ENCODE data around the gene ITGAV.

The ITGAV gene

DNA sequence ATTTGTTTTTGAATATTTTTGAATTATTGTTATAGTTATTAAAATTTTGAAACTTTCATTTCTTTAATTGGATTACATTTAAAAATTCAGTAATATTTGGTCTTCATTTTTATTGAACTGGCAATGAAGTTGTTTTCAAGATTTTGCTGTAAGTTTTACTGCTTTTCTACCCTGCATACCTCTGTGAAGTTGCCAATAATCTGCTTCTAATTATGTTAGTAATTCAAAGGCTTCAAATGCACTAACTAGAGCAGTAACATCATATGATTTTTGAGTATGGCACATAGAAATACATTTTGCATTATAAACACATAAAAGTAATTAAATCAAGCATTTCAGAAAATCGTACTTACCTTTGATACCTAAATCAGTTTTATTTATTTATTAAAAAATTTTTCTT is 63.7 kb downstream of the ITGAV start:
- no peak overlapping the region for H2BK12ac ChIP-seq (ENCODE audit: low read length)
- WGBS (ENCODE audit: extremely low coverage, insufficient coverage, insufficient read length): no CpG with 5 or more reads among the region's 1 CpG
- H3K18ac ChIP-seq (ENCODE audit: low read length): no peak overlapping the region
- no peak overlapping the region for H2BK5ac ChIP-seq (ENCODE audit: low read depth, low read length, poor library complexity)
- no peak overlapping the region for H2AK5ac ChIP-seq (ENCODE audit: low read length)
- no peak overlapping the region for H3K9ac ChIP-seq (ENCODE audit: low read length)
- H3K4ac ChIP-seq (ENCODE audit: low read depth, low read length): no peak overlapping the region
- no peaks in the 10 kb centered on the region for H3K79me2 ChIP-seq (ENCODE audit: control insufficient read depth, insufficient read depth, low read length, poor library complexity)
- H4K12ac ChIP-seq (ENCODE audit: low read depth, low read length): no peak overlapping the region
- H3K79me1 ChIP-seq (ENCODE audit: low read length): no peaks in the 10 kb centered on the region
- no peak overlapping the region for H3K4me2 ChIP-seq (ENCODE audit: low read length)
- no peak overlapping the region for H2BK120ac ChIP-seq (ENCODE audit: insufficient read depth, low read length, poor library complexity)
- H3K27ac ChIP-seq (ENCODE audit: low read depth, low read length): no peak overlapping the region
- H3K23ac ChIP-seq (ENCODE audit: low read length): no peak overlapping the region
- H3K27me3 ChIP-seq (ENCODE audit: insufficient read depth, low read length): no peaks in the 10 kb centered on the region
- no peak overlapping the region for H3K14ac ChIP-seq (ENCODE audit: low read length)
- no peak overlapping the region for H4K8ac ChIP-seq (ENCODE audit: low read depth, low read length)
- peaks cover 14 to 25% of the 10 kb centered on the region in 2 experiments for H3K36me3 ChIP-seq (ENCODE audit: control insufficient read depth in 1 of 2, insufficient read depth in 2 of 2, low read length in 2 of 2)
- no peak overlapping the region for H2AFZ ChIP-seq (ENCODE audit: insufficient read depth, low read length, poor library complexity)
- H3K9me3 ChIP-seq (ENCODE audit: insufficient read depth, low read depth, low read length): peaks cover 2% of the 10 kb centered on the region
- no peak for DNase-seq
- no peak overlapping the region for H3K4me3 ChIP-seq (ENCODE audit: low read depth, low read length)
- H3K4me1 ChIP-seq (ENCODE audit: control insufficient read depth in 1 of 2, insufficient read depth in 2 of 2, low read length in 2 of 2): no peaks in the 10 kb centered on the region
- H4K91ac ChIP-seq (ENCODE audit: low read depth, low read length): no peak overlapping the region

DNA sequence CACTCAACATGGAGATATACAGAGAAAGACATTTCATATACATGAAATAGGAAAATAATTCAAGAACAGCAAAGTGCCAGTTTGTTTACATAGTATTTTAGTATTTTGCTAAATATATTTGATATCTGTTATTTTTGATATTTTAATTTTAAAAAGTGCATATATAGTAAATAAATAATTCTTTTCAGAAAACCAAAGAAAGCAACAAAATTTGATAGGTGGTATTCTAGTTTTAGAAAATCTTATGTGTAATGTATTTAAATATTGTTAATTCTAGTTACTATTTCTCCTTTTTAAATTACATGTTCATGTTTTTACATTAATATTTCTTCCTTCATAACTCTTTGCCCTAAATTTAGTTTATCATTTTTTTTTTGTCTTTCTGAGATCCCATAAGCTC is 69.5 kb downstream of the ITGAV start:
- no peak overlapping the region for H4K8ac ChIP-seq (ENCODE audit: low read depth, low read length)
- no peak overlapping the region for H2BK120ac ChIP-seq (ENCODE audit: insufficient read depth, low read length, poor library complexity)
- H3K79me2 ChIP-seq (ENCODE audit: control insufficient read depth, insufficient read depth, low read length, poor library complexity): no peaks in the 10 kb centered on the region
- no peak overlapping the region for H3K9ac ChIP-seq (ENCODE audit: low read length)
- H4K91ac ChIP-seq (ENCODE audit: low read depth, low read length): no peak overlapping the region
- no peaks in the 10 kb centered on the region for H3K27me3 ChIP-seq (ENCODE audit: insufficient read depth, low read length)
- no peaks in the 10 kb centered on the region for H3K79me1 ChIP-seq (ENCODE audit: low read length)
- peaks cover 4 to 22% of the 10 kb centered on the region in 2 experiments for H3K36me3 ChIP-seq (ENCODE audit: control insufficient read depth in 1 of 2, insufficient read depth in 2 of 2, low read length in 2 of 2)
- H4K12ac ChIP-seq (ENCODE audit: low read depth, low read length): no peak overlapping the region
- no peak overlapping the region for H3K4me2 ChIP-seq (ENCODE audit: low read length)
- no peak overlapping the region for H3K4me3 ChIP-seq (ENCODE audit: low read depth, low read length)
- no peak for DNase-seq
- no peak overlapping the region for H2AFZ ChIP-seq (ENCODE audit: insufficient read depth, low read length, poor library complexity)
- H3K14ac ChIP-seq (ENCODE audit: low read length): no peak overlapping the region
- no peaks in the 10 kb centered on the region for H3K9me3 ChIP-seq (ENCODE audit: insufficient read depth, low read depth, low read length)
- H3K27ac ChIP-seq (ENCODE audit: low read depth, low read length): no peak overlapping the region
- no peak overlapping the region for H3K4ac ChIP-seq (ENCODE audit: low read depth, low read length)
- H3K23ac ChIP-seq (ENCODE audit: low read length): no peak overlapping the region
- no peak overlapping the region for H2AK5ac ChIP-seq (ENCODE audit: low read length)
- H3K4me1 ChIP-seq (ENCODE audit: control insufficient read depth in 1 of 2, insufficient read depth in 2 of 2, low read length in 2 of 2): no peaks in the 10 kb centered on the region
- no peak overlapping the region for H2BK12ac ChIP-seq (ENCODE audit: low read length)
- H2BK5ac ChIP-seq (ENCODE audit: low read depth, low read length, poor library complexity): no peak overlapping the region
- no peak overlapping the region for H3K18ac ChIP-seq (ENCODE audit: low read length)

DNA sequence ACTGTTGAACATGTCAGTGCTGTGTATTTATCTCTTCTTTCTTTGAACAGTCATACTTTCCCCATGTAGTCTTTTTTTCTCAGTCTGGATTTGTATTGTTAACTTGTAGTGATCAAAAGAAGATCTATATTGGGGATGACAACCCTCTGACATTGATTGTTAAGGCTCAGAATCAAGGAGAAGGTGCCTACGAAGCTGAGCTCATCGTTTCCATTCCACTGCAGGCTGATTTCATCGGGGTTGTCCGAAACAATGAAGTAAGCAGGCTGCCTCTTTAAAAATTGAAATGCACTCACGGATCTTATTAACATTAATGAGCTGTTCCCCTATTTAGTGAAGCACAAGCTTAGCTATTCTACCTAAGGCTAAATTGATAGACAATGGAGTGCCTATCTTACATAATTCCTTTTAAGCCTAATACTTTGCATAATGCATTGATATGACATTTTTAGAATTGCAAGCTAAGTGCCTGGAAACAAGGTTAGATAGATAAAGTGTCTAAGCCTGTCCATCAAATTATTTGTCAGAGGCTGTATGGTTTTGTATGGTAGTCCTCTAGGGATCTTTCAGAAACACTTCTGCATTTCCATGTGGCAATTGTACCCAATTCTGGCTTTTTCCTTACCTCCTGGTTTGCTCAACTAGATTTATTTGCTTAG is 74.7 kb downstream of the ITGAV start:
- Histone ChIP-seq H3K27me3 (ENCODE audit: insufficient read depth, low read length) (no peaks in the 10 kb centered on the region), H2BK120ac (ENCODE audit: insufficient read depth, low read length, poor library complexity) (no peak overlapping the region), H4K8ac (ENCODE audit: low read depth, low read length) (no peak overlapping the region), H3K4me2 (ENCODE audit: low read length) (no peak overlapping the region), H3K27ac (ENCODE audit: low read depth, low read length) (no peak overlapping the region), H2AK5ac (ENCODE audit: low read length) (no peak overlapping the region), H2AFZ (ENCODE audit: insufficient read depth, low read length, poor library complexity) (no peak overlapping the region), H4K91ac (ENCODE audit: low read depth, low read length) (no peak overlapping the region), H3K4me3 (ENCODE audit: low read depth, low read length) (no peak overlapping the region), H3K79me2 (ENCODE audit: control insufficient read depth, insufficient read depth, low read length, poor library complexity) (no peaks in the 10 kb centered on the region), H3K79me1 (ENCODE audit: low read length) (no peaks in the 10 kb centered on the region), H2BK12ac (ENCODE audit: low read length) (no peak overlapping the region), H4K12ac (ENCODE audit: low read depth, low read length) (no peak overlapping the region), H3K9ac (ENCODE audit: low read length) (no peak overlapping the region), H3K18ac (ENCODE audit: low read length) (no peak overlapping the region), H3K36me3 (ENCODE audit: control insufficient read depth in 1 of 2, insufficient read depth in 2 of 2, low read length in 2 of 2) (peaks cover 10 to 30% of the 10 kb centered on the region in 2 experiments), H3K9me3 (ENCODE audit: insufficient read depth, low read depth, low read length) (no peaks in the 10 kb centered on the region), H3K23ac (ENCODE audit: low read length) (no peak overlapping the region), H3K4me1 (ENCODE audit: control insufficient read depth in 1 of 2, insufficient read depth in 2 of 2, low read length in 2 of 2) (no peaks in the 10 kb centered on the region), H3K14ac (ENCODE audit: low read length) (no peak overlapping the region), H3K4ac (ENCODE audit: low read depth, low read length) (no peak overlapping the region), H2BK5ac (ENCODE audit: low read depth, low read length, poor library complexity) (no peak overlapping the region)
- DNase-seq: no peak
- no CpG with 5 or more reads among the region's 5 CpGs for WGBS (ENCODE audit: extremely low coverage, insufficient coverage, insufficient read length)

DNA sequence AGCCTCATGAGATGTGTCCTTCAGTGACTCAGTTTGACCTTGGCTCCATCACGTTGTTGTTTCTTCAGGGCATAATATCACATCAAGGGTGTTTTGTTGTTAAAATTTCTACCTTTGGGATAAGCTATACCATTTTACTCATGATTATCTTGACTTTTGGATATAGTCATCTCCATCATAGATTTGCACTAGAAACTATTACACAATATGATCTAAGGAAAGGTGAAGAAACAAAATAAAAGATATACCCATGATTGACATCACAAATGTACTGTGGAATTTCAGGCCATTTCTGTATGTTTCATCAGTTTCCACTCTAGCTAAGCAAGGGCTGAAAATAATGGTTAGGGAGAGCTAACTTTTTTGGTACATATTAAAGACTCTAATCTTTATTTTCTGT is 79.3 kb downstream of the ITGAV start:
- H3K4me2 ChIP-seq (ENCODE audit: low read length): no peak overlapping the region
- no peaks in the 10 kb centered on the region for H3K27me3 ChIP-seq (ENCODE audit: insufficient read depth, low read length)
- H2BK120ac ChIP-seq (ENCODE audit: insufficient read depth, low read length, poor library complexity): no peak overlapping the region
- H2AK5ac ChIP-seq (ENCODE audit: low read length): no peak overlapping the region
- H3K9me3 ChIP-seq (ENCODE audit: insufficient read depth, low read depth, low read length): no peaks in the 10 kb centered on the region
- no peak overlapping the region for H4K8ac ChIP-seq (ENCODE audit: low read depth, low read length)
- H3K79me1 ChIP-seq (ENCODE audit: low read length): no peaks in the 10 kb centered on the region
- H3K4me1 ChIP-seq (ENCODE audit: control insufficient read depth in 1 of 2, insufficient read depth in 2 of 2, low read length in 2 of 2): no peaks in the 10 kb centered on the region
- no peak overlapping the region for H3K18ac ChIP-seq (ENCODE audit: low read length)
- no peaks in the 10 kb centered on the region for H3K79me2 ChIP-seq (ENCODE audit: control insufficient read depth, insufficient read depth, low read length, poor library complexity)
- H2BK5ac ChIP-seq (ENCODE audit: low read depth, low read length, poor library complexity): no peak overlapping the region
- peaks cover 20 to 43% of the 10 kb centered on the region in 2 experiments for H3K36me3 ChIP-seq (ENCODE audit: control insufficient read depth in 1 of 2, insufficient read depth in 2 of 2, low read length in 2 of 2)
- no peak overlapping the region for H3K23ac ChIP-seq (ENCODE audit: low read length)
- H3K9ac ChIP-seq (ENCODE audit: low read length): no peak overlapping the region
- DNase-seq: no peak
- no peak overlapping the region for H2BK12ac ChIP-seq (ENCODE audit: low read length)
- no peak overlapping the region for H3K4me3 ChIP-seq (ENCODE audit: low read depth, low read length)
- WGBS (ENCODE audit: extremely low coverage, insufficient coverage, insufficient read length): no CpG with 5 or more reads among the region's 1 CpG
- no peak overlapping the region for H3K27ac ChIP-seq (ENCODE audit: low read depth, low read length)
- no peak overlapping the region for H4K91ac ChIP-seq (ENCODE audit: low read depth, low read length)
- no peak overlapping the region for H3K4ac ChIP-seq (ENCODE audit: low read depth, low read length)
- no peak overlapping the region for H4K12ac ChIP-seq (ENCODE audit: low read depth, low read length)
- H2AFZ ChIP-seq (ENCODE audit: insufficient read depth, low read length, poor library complexity): no peak overlapping the region
- H3K14ac ChIP-seq (ENCODE audit: low read length): no peak overlapping the region
